ENCODE data around the gene DDI1. TPM values are rescaled to one million over a fixed set of nuclear protein-coding genes. Genes with fewer than 3 reads are reported as not detected.

The DDI1 gene
- total RNA-seq, 1 experiment from 2014 or later, result not detected

DNA sequence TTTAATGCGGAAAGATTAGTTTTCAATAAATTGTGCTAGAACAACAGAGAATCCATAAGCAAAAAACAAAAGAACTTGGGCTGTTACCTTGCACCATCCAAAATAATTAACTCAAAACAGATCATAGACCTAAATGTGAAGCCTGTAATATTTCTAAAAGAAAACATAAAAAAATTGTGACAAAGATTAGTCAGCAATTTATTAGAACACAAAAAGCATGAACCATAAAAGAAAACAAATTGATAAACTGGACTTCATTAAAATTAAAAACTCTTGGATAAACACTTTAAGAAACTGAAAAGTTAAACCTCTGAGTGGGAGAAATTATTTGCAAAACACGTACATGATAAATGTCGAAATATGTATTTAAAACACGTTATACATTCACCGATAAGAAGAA lies 21.5 kb downstream of the DDI1 start:
- ChIA-PET RAD21 (ENCODE audit: low non-redundant PET in 1 of 2, low total read pairs in 2 of 2, uncharacterized antibody in 2 of 2, unreplicated experiment in 2 of 2) (no interaction called here), CTCF (no interaction called here), POLR2A (no interaction called here)
- Histone ChIP-seq H3K9ac (ENCODE audit: low read length) (no peak overlapping the region), H3K79me2 (ENCODE audit: insufficient read depth, low read length) (no peaks in the 10 kb centered on the region), H3K9me3 (ENCODE audit: control insufficient read depth in 1 of 2, insufficient read depth in 1 of 2, low read depth in 1 of 2, low read length in 2 of 2) (no peaks in the 10 kb centered on the region), H3K9me2 (ENCODE audit: insufficient read depth) (no peaks in the 10 kb centered on the region), H3K27ac (ENCODE audit: low read depth, low read length) (no peak overlapping the region), H3K4me3 (replicated peaks in 1 of 2; ENCODE audit: low read depth in 1 of 2, low read length in 2 of 2) (no peak overlapping the region), H3K36me3 (ENCODE audit: control insufficient read depth in 1 of 2, insufficient read depth in 2 of 2, low read length in 2 of 2) (no peaks in the 10 kb centered on the region), H2AFZ (ENCODE audit: low read depth, low read length, poor library complexity, severe bottlenecking) (no peak overlapping the region), H3K27me3 (ENCODE audit: insufficient read depth, low read length) (no peaks in the 10 kb centered on the region), H3K4me1 (ENCODE audit: control insufficient read depth in 1 of 2, insufficient read depth in 2 of 2, low read length in 2 of 2) (no peaks in the 10 kb centered on the region), H3K4me2 (ENCODE audit: low read length) (no peak overlapping the region), H4K20me1 (ENCODE audit: insufficient read depth) (no peaks in the 10 kb centered on the region)
- DNase-seq (ENCODE audit: low read depth, low spot score) (no peak), ATAC-seq (no peak)
- intact Hi-C loops (cut with micrococcal nuclease), result no loop called here
- no TSS peak for BruUV-seq (replicated peaks)
- TF ChIP-seq EZH2phosphoT487 (IDR thresholded peaks at IDR 0.05; ENCODE audit: borderline replicate concordance), result no peak
- TF ChIP-seq, protein P1, sequence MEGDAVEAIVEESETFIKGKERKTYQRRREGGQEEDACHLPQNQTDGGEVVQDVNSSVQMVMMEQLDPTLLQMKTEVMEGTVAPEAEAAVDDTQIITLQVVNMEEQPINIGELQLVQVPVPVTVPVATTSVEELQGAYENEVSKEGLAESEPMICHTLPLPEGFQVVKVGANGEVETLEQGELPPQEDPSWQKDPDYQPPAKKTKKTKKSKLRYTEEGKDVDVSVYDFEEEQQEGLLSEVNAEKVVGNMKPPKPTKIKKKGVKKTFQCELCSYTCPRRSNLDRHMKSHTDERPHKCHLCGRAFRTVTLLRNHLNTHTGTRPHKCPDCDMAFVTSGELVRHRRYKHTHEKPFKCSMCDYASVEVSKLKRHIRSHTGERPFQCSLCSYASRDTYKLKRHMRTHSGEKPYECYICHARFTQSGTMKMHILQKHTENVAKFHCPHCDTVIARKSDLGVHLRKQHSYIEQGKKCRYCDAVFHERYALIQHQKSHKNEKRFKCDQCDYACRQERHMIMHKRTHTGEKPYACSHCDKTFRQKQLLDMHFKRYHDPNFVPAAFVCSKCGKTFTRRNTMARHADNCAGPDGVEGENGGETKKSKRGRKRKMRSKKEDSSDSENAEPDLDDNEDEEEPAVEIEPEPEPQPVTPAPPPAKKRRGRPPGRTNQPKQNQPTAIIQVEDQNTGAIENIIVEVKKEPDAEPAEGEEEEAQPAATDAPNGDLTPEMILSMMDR (IDR thresholded peaks at IDR 0.05 in 2 of 3, conservative IDR thresholded peaks at IDR 0.05 in 1 of 3; ENCODE audit: borderline replicate concordance in 1 of 3, insufficient read depth in 1 of 3, low read depth in 2 of 3, low read length in 2 of 3), result no peak
- TF ChIP-seq JUND (IDR thresholded peaks at IDR 0.05), result no peak
- TF ChIP-seq FOSL1 (IDR thresholded peaks at IDR 0.05; ENCODE audit: low read depth), result no peak
- TF ChIP-seq, protein P2, sequence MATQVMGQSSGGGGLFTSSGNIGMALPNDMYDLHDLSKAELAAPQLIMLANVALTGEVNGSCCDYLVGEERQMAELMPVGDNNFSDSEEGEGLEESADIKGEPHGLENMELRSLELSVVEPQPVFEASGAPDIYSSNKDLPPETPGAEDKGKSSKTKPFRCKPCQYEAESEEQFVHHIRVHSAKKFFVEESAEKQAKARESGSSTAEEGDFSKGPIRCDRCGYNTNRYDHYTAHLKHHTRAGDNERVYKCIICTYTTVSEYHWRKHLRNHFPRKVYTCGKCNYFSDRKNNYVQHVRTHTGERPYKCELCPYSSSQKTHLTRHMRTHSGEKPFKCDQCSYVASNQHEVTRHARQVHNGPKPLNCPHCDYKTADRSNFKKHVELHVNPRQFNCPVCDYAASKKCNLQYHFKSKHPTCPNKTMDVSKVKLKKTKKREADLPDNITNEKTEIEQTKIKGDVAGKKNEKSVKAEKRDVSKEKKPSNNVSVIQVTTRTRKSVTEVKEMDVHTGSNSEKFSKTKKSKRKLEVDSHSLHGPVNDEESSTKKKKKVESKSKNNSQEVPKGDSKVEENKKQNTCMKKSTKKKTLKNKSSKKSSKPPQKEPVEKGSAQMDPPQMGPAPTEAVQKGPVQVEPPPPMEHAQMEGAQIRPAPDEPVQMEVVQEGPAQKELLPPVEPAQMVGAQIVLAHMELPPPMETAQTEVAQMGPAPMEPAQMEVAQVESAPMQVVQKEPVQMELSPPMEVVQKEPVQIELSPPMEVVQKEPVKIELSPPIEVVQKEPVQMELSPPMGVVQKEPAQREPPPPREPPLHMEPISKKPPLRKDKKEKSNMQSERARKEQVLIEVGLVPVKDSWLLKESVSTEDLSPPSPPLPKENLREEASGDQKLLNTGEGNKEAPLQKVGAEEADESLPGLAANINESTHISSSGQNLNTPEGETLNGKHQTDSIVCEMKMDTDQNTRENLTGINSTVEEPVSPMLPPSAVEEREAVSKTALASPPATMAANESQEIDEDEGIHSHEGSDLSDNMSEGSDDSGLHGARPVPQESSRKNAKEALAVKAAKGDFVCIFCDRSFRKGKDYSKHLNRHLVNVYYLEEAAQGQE (IDR thresholded peaks at IDR 0.05; ENCODE audit: low read depth), result no peak
- TF ChIP-seq POLR2A (IDR thresholded peaks at IDR 0.05; ENCODE audit: borderline replicate concordance, extremely low read depth, insufficient read depth, insufficient read length), result no peak
- TF ChIP-seq, protein P3, sequence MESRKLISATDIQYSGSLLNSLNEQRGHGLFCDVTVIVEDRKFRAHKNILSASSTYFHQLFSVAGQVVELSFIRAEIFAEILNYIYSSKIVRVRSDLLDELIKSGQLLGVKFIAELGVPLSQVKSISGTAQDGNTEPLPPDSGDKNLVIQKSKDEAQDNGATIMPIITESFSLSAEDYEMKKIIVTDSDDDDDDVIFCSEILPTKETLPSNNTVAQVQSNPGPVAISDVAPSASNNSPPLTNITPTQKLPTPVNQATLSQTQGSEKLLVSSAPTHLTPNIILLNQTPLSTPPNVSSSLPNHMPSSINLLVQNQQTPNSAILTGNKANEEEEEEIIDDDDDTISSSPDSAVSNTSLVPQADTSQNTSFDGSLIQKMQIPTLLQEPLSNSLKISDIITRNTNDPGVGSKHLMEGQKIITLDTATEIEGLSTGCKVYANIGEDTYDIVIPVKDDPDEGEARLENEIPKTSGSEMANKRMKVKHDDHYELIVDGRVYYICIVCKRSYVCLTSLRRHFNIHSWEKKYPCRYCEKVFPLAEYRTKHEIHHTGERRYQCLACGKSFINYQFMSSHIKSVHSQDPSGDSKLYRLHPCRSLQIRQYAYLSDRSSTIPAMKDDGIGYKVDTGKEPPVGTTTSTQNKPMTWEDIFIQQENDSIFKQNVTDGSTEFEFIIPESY (IDR thresholded peaks at IDR 0.05; ENCODE audit: extremely low read depth, insufficient replicate concordance, low read length), result no peak
- TF ChIP-seq EGR1 (IDR thresholded peaks at IDR 0.05; ENCODE audit: low read depth), result no peak
- no peak for TF ChIP-seq POLR2AphosphoS5 (IDR thresholded peaks at IDR 0.05; ENCODE audit: low read depth, low read length)
- TF ChIP-seq ZNF274 (IDR thresholded peaks at IDR 0.05; ENCODE audit: low read depth, low read length), result no peak
- no peak for TF ChIP-seq SP1 (IDR thresholded peaks at IDR 0.05; ENCODE audit: low read depth)
- TF ChIP-seq ELF1 (IDR thresholded peaks at IDR 0.05; ENCODE audit: borderline replicate concordance, low read depth), result no peak
- no peak for TF ChIP-seq RAD21 (IDR thresholded peaks at IDR 0.05; ENCODE audit: low read depth)
- no peak for TF ChIP-seq EZH2 (IDR thresholded peaks at IDR 0.05)

Measured in HCT116 (cell line).